ENCODE data around the gene SBF2. TPM values are rescaled to one million over a fixed set of nuclear protein-coding genes. Genes with fewer than 3 reads are reported as not detected.

Gene SBF2
- total and polyA plus RNA-seq, 9 of the 15 experiments (the other 6 are each of a cell fraction or from before 2014, with no cell fraction given), result 0.80 to 9.5 (median 5.0) TPM

GRCh38 chr11:9840460-9841004 lies 453.5 kb downstream of the SBF2 start:
- H3K9me3 ChIP-seq (replicated peaks; ENCODE audit: control insufficient read depth, insufficient read depth, low read depth, low read length), result no peaks in the 10 kb centered on the region
- no peaks in the 10 kb centered on the region for H3K27me3 ChIP-seq (ENCODE audit: control insufficient read depth in 2 of 2, insufficient read depth in 2 of 2, low read length in 2 of 2)
- H2AFZ ChIP-seq (ENCODE audit: low read depth, low read length), result no peak overlapping the region
- no peak for ATAC-seq
- no peaks in the 10 kb centered on the region for H3K79me2 ChIP-seq (ENCODE audit: control insufficient read depth, insufficient read depth, low read length)
- H3K27ac ChIP-seq (ENCODE audit: extremely low read depth, low read depth, low read length), result no peak overlapping the region
- in situ Hi-C loops (cut with MboI), result no loop called here
- no peak overlapping the region for H3K4me3 ChIP-seq
- H3K4me1 ChIP-seq (replicated peaks in 1 of 2; ENCODE audit: control insufficient read depth in 2 of 2, insufficient read depth in 2 of 2, low read length in 2 of 2), result no peaks in the 10 kb centered on the region
- no peak for FAIRE-seq
- H3K9ac ChIP-seq (ENCODE audit: insufficient read depth in 1 of 2, low read depth in 2 of 2, low read length in 2 of 2), result no peak overlapping the region
- H4K20me1 ChIP-seq (replicated peaks; ENCODE audit: control insufficient read depth, insufficient read depth, low read length), result no peaks in the 10 kb centered on the region
- ChIA-PET POLR2A (no interaction called here), CTCF (ENCODE audit: low intra/inter-chr PET ratio) (interaction anchor here (0.7 kb wide), 1 partner anchor 60 kb away, joined by 3 read pairs; no protein-coding TSS in a partner anchor)
- 31% methylated on average over 1 of the region's 1 CpG for WGBS (ENCODE audit: insufficient coverage, low coverage, missing lambda C conversion rate)
- intact Hi-C loops (cut with micrococcal nuclease), result no loop called here
- no TSS peak for BruUV-seq (replicated peaks)
- no peak overlapping the region for H3K4me2 ChIP-seq (ENCODE audit: insufficient read depth, low read length)
- no peak for DNase-seq (ENCODE audit: extremely low read depth in 1 of 4, low spot score in 3 of 4)
- no peaks in the 10 kb centered on the region for H3K36me3 ChIP-seq (ENCODE audit: control insufficient read depth, insufficient read depth, low read length)
- H3K9me1 ChIP-seq (ENCODE audit: control insufficient read depth, insufficient read depth, low read length), result no peaks in the 10 kb centered on the region
- no peak for TF ChIP-seq PHF21A (IDR thresholded peaks at IDR 0.05; ENCODE audit: borderline replicate concordance, low read depth)
- TF ChIP-seq MYC (IDR thresholded peaks at IDR 0.05; ENCODE audit: low read depth, low read length), result no peak
- TF ChIP-seq MYC (CRISPR knock-in tag; IDR thresholded peaks at IDR 0.05; ENCODE audit: borderline replicate concordance, low read depth), result no peak
- no peak for TF ChIP-seq ZNF518B (CRISPR knock-in tag; IDR thresholded peaks at IDR 0.05)
- TF ChIP-seq KHSRP (IDR thresholded peaks at IDR 0.05), result no peak
- no peak for TF ChIP-seq POLR2A (conservative IDR thresholded peaks at IDR 0.05)
- TF ChIP-seq GMEB1 (CRISPR knock-in tag; IDR thresholded peaks at IDR 0.05), result no peak
- no peak for TF ChIP-seq HCFC1 (IDR thresholded peaks at IDR 0.05; ENCODE audit: low read depth, low read length)
- no peak for TF ChIP-seq TCFL5 (CRISPR knock-in tag; conservative IDR thresholded peaks at IDR 0.05)
- no peak for TF ChIP-seq AFF4 (CRISPR knock-in tag; IDR thresholded peaks at IDR 0.05)
- TF ChIP-seq KLF10 (CRISPR knock-in tag; IDR thresholded peaks at IDR 0.05), result no peak
- no peak for TF ChIP-seq USF1 (CRISPR knock-in tag; IDR thresholded peaks at IDR 0.05)
- TF ChIP-seq ZNF76 (CRISPR knock-in tag; IDR thresholded peaks at IDR 0.05; ENCODE audit: borderline replicate concordance), result no peak
- TF ChIP-seq EP300 (IDR thresholded peaks at IDR 0.05; ENCODE audit: low read length), result no peak
